Lung (tissue), 12 donors: ENCODE data around the gene HUS1. TPM values are rescaled to one million over a fixed set of nuclear protein-coding genes. Genes with fewer than 3 reads are reported as not detected.

ENCODE experiments used
- ATAC-seq: fragments of 200-7000 bp; cut with Tn5 transposase; one replicate; pipeline ENCODE4 v1.9.1; 2020; ENCODE audit warnings: moderate number of reproducible peaks; ENCODE audit not compliant: insufficient read depth, low FRiP score
- DNase-seq, 3 donors: peaks; one replicate each; pipeline ENCODE4 v3.0.0-alpha.2; 2013 to 2017
- H3K27ac ChIP-seq, 2 donors: one replicate each; pipeline ENCODE4 v1.5.1; 2013; ENCODE audit warnings: mild to moderate bottlenecking in 2 of 2, moderate library complexity in 2 of 2, control low read depth in 1 of 2, inconsistent platforms in 1 of 2, low read depth in 1 of 2, low read length in 1 of 2
- H3K27me3 ChIP-seq, 3 donors: one replicate each; pipeline ENCODE4 v1.5.1; 2013; ENCODE audit warnings: low read length in 2 of 3; ENCODE audit not compliant: control insufficient read depth in 3 of 3, insufficient read depth in 3 of 3
- H3K36me3 ChIP-seq, 4 donors: one replicate each; pipeline ENCODE4 v1.5.1; 2013; ENCODE audit warnings: low read length in 4 of 4, mild to moderate bottlenecking in 1 of 4, moderate library complexity in 1 of 4; ENCODE audit not compliant: control insufficient read depth in 4 of 4, insufficient read depth in 4 of 4
- H3K4me1 ChIP-seq, 5 donors: one replicate each; pipeline ENCODE4 v1.5.1; 2013; ENCODE audit warnings: low read length in 5 of 5, mild to moderate bottlenecking in 2 of 5, moderate library complexity in 1 of 5; ENCODE audit not compliant: control insufficient read depth in 5 of 5, insufficient read depth in 5 of 5
- H3K4me3 ChIP-seq: one replicate; pipeline ENCODE4 v1.5.1; 2013; ENCODE audit warnings: mild to moderate bottlenecking, control low read depth, moderate library complexity
- H3K9ac ChIP-seq, 2 donors: one replicate each; pipeline ENCODE4 v1.5.1; 2013; ENCODE audit warnings: low read length in 2 of 2, control low read depth in 1 of 2; ENCODE audit not compliant: insufficient read depth in 1 of 2
- H3K9me3 ChIP-seq, 4 donors: one replicate each; pipeline ENCODE4 v1.5.1; 2013; ENCODE audit warnings: low read length in 3 of 4, mild to moderate bottlenecking in 1 of 4, moderate library complexity in 1 of 4; ENCODE audit not compliant: control insufficient read depth in 4 of 4, insufficient read depth in 3 of 4
- WGBS, 2 donors: extraction: QIAGEN DNeasy Blood & Tissue Kit; methylation state at CpG; one replicate each; pipeline ENCODE4 v1.1.7; 2013; 5-methylcytosine and 5-hydroxymethylcytosine counted together
- polyA plus RNA-seq, 2 donors: library from polyadenylated mRNA; stranded (reverse); fragments of 200-250 nt; gene quantifications; one replicate each; pipeline ENCODE4 v1.2.1, GENCODE V29; 2013
- total RNA-seq, 2 donors: library from RNA; depleted of rRNA in 1 of 2; stranded (reverse); fragments of >200 nt in 1 of 2; gene quantifications; one replicate each; pipeline ENCODE4 v1.2.1, GENCODE V29; 2014 to 2021
- TF ChIP-seq, protein P1 (sequence below): IDR thresholded peaks from 2 replicates; pipeline ENCODE4 v1.5.1; 2012; ENCODE audit warnings: mild to moderate bottlenecking; ENCODE audit errors: control extremely low read depth, extremely low read depth
- donor health status: control.
- donor health status: control.
- donor health status: Bipolar disorder and iron deficiency.
- donor health status: healthy.
- donor health status: DM: yes; HTN: yes; CAD: no.

The HUS1 gene
- total and polyA plus RNA-seq, 4 donors: 10.3 to 33.9 (median 19.3) TPM

DNA sequence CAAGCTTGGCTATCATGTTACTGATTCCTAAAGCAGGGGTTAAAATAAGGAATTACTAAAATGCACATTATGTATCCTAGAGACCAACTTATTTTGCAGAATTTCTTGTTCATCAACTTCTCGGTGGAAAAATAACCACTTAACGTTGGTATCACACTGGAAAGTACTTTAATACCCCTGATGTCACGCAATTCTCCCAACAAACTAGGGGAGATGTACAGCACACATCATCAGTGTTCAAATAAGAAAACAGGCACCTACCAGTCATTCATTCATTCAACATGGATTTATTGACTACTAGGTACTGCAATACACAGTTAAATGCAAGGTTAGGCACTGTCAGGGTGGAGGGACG, 648 bp downstream of the HUS1 start:
- H3K9me3 ChIP-seq: no peaks in the 10 kb centered on the region
- peak overlapping the region; percentile 54 for H3K4me3 ChIP-seq
- H3K36me3 ChIP-seq: peaks cover 18 to 31% (median 21%) of the 10 kb centered on the region in 4 donors
- H3K9ac ChIP-seq: peak overlapping the region; percentile 72 to 92
- H3K27ac ChIP-seq: peak overlapping the region; percentile 58 to 83
- H3K27me3 ChIP-seq: no peaks in the 10 kb centered on the region
- peaks cover 0 to 12% (median 0%) of the 10 kb centered on the region in 5 donors for H3K4me1 ChIP-seq
- DNase-seq: no peak
- 10 to 19% methylated on average over 4 of the region's 4 CpGs for WGBS, 2 donors
- TF ChIP-seq, protein P1, sequence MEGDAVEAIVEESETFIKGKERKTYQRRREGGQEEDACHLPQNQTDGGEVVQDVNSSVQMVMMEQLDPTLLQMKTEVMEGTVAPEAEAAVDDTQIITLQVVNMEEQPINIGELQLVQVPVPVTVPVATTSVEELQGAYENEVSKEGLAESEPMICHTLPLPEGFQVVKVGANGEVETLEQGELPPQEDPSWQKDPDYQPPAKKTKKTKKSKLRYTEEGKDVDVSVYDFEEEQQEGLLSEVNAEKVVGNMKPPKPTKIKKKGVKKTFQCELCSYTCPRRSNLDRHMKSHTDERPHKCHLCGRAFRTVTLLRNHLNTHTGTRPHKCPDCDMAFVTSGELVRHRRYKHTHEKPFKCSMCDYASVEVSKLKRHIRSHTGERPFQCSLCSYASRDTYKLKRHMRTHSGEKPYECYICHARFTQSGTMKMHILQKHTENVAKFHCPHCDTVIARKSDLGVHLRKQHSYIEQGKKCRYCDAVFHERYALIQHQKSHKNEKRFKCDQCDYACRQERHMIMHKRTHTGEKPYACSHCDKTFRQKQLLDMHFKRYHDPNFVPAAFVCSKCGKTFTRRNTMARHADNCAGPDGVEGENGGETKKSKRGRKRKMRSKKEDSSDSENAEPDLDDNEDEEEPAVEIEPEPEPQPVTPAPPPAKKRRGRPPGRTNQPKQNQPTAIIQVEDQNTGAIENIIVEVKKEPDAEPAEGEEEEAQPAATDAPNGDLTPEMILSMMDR: no peak
- ATAC-seq: no peak

DNA sequence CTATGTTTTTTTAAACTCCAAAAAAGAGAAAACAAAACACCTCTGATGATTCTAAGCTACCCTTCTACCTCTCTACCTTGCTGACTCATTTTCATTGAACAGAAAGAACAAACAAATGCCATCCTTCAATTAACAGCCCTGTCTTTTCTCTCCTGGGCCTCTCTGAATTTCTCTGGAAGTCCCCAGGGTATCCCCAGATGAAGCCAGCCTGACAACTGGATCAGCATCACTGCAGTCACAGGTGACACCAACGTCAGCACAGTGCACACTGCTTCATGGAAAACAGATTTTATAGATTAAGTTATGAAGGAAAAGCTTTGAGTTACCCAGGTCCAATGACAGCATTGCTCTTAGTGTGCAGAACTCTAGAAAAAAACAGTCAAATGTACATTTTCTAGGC, 5.7 kb downstream of the HUS1 start:
- DNase-seq (no peak), ATAC-seq (no peak)
- no peaks in the 10 kb centered on the region for H3K27me3 ChIP-seq
- TF ChIP-seq, protein P1: no peak
- H3K36me3 ChIP-seq: peaks cover 18 to 49% (median 28%) of the 10 kb centered on the region in 4 donors
- no peaks in the 10 kb centered on the region for H3K9me3 ChIP-seq
- no peak overlapping the region for H3K9ac ChIP-seq
- H3K4me3 ChIP-seq: no peak overlapping the region
- H3K27ac ChIP-seq: no peak overlapping the region
- 81 to 96% methylated on average over 1 of the region's 1 CpG for WGBS, 2 donors
- H3K4me1 ChIP-seq: peaks cover 0 to 12% (median 3%) of the 10 kb centered on the region in 5 donors

DNA sequence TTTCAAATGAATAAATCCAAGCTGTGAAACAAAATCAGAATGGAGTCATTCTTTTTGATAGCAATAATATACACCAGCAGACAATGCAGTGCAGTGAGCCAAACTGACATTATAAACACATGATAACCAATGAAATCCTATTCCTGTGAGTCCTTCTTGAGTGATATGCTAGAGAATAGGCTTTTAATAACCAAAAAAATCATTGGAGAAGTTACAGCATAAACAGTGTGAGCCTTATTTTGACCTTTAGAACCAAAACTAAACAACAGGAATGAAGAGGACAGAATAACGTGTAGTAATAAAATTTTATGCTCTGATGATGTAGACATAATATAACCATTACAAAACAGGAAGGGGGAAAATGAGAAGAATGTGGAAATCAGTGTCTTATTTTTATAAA, 8.7 kb downstream of the HUS1 start:
- no peak overlapping the region for H3K9ac ChIP-seq

More for the DNA sequence above, 8.7 kb downstream of the HUS1 start:
- peak in 1 of 3 donors; percentile 30 for DNase-seq
- Histone ChIP-seq H3K27me3 (no peaks in the 10 kb centered on the region), H3K36me3 (peaks cover 12 to 56% (median 37%) of the 10 kb centered on the region in 4 donors), H3K27ac (no peak overlapping the region), H3K4me3 (no peak overlapping the region), H3K4me1 (peaks cover 0 to 3% (median 2%) of the 10 kb centered on the region in 5 donors), H3K9me3 (no peaks in the 10 kb centered on the region)
- ATAC-seq: no peak
- TF ChIP-seq, protein P1: no peak
- 16 to 26% methylated on average over 1 of the region's 1 CpG for WGBS, 2 donors
